GM18858 (cell line): ENCODE results near the gene CUX1.
A peak's percentile ranks its signal among the peaks of the same experiment; 100 is the strongest.
"Not testable (repeated sequence)": the region's sequence is repeated elsewhere in the genome, so short reads cannot be mapped to it uniquely, and the experiment has no call there.

Experiments
- ATAC-seq: cut with Tn5 transposase; IDR thresholded peaks from one replicate; pipeline ENCODE4 v1.9.1; 2021; ENCODE audit not compliant: unreplicated experiment

CUX1 gene

DNA sequence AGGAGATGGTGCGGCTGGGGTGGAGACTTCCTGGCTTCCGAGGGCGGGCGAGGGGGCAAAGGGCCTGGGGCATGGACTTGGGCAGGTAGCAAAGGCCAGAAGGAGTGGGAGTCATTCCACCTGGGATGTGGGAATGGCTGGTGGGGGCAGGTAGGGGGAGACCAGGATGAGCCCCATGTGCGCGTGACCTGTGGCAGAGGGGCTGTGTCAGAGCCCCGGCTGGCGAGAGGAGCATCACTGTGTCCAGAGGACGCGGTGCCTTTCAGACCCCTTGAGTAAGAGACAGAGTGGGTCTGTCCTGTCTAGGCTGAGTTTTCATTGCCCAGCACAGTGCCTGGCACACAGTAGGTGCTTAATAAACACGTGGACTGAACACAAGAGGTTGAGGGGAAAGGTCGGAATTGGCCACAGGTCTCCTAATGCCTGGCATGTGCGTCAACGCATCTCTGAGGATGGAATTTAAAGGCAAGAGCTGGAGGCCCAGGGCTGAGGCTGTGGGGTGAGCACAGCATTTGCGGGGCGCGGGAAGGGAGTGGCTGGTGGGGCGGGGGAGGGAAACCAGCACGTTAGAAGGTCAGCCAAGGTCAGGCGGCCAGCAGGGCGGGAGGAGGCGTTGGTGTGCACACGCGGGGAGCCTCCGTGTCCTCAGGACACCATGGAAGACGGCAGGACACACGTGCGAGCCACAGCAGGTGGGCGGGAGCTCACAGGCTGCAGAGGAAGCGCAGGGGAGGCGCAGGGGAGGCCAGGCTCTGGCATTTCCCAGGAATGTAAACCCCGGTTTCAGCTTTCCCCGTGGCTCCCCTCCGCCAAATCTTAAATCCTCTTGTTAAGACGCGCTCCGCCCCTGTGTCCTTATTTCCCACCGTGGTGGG, 51.8 kb downstream of the CUX1 start:
- no peak for ATAC-seq

DNA sequence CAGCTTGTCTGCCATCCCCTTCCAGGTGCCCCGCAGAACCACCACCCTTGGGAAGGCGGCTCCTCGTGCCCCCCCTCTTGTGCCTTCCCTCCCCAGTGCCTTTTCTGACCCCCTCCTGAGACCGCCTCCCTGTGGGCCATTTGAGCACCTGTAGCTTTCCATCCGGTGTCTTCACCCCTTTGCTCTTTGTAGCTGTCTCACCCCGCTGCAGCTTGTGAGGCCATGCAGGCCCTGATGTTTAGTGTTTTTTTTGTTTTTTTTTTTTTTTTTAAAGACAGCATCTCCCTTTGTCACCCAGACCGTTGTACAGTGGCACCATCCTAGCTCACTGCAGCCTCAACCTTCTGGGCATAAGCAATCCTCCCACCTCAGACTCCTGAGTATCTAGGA, 52.5 kb downstream of the CUX1 start:
- no peak for ATAC-seq

DNA sequence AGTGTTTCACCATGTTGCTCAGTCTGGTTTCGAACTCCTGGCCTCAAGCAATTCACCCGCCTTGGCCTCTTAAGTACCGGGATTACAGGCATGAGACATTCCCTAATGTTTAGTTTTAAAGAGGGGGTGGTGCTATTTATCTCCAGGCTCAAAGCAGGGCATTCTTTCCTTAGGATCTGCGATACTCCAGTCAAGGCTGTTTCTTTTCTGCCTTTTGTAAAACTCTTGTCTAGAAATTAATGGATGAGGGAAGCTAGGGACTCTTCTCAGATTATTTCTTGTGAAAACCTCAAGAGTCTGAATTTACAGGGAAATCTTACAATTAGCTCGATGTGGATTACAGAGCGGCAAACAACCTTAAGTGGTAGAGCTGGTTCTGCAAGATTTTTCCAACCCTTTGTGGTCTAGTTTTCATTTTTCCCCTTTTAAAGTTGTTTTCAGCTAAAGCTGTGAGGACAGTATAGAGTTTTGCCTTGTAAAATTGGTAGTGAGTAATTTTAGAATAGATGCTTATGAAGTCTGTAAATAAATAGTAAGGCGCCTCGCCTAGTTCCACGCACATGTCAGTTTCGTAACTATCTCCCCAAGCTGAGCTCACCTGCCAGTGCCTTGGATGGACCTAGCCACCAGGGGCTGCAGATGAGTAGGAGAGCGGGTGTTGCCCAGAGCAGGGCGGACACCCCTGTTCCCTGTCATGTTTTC, 53.1 kb downstream of the CUX1 start:
- no peak for ATAC-seq

DNA sequence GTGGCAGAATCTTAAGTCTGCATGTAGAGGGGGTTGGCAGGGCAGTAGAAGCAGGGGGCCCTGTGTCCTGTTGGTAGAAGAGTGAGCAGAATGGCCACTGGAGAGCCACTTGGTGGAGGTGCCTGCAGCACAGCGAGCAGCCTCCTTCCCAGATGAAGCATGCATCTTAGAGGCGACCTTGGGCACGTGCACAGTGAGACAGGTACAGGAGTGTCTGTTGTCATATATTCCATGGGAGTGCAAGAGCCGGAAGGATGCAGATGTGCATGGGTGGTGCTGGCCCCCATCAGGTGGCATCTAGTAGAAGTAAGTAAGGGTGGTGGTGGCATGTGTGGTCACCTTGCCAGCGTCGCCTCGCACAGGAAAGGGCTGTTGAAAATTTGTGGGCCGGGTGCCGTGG, 53.9 kb downstream of the CUX1 start:
- ATAC-seq: no peak

DNA sequence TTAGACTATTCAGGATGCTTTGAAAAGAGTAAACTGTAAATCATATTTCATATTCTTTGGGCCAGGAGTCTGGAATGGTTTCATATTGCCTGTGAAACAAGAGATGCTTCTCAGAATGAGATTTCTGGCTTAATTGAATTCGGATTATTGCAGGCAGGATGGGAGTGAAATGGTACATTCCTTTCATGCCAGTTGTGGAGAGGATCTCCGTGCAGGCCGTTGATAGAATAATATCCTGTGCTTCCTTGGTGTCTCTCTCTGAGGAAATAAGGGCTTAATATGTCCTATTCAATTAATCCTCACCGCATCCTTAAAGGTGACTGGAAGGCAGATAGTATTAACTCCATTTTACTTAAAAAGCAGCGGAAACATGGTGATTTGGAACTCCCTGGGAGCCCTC, 56.6 kb downstream of the CUX1 start:
- ATAC-seq: no peak

DNA sequence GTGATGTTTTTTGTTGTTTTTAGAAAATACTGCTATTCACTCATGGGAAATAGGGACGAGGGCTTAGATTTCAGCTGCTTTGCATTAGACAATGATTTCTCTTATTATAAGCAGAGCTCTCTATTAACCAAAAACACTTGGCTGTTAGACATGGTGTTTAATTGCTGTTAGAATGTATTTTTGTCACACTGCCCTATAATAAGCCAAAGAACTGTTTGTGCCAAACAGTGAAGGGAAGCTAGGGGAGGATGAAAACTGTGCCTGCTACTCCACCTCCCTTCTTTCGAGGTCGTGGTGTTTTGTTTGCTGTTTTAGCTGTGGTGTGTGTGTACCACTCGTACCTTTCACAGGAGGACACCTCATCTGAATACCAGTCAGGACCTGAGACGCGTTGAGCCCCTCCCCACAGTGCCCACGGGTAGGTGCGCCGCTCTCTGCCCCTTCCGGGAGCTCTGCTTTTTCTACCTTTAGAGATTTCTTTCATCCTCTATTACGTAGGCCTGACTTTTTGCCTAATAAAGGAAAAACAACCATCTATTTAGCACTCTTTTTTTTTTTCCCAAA, 57.9 kb downstream of the CUX1 start:
- ATAC-seq: no peak

DNA sequence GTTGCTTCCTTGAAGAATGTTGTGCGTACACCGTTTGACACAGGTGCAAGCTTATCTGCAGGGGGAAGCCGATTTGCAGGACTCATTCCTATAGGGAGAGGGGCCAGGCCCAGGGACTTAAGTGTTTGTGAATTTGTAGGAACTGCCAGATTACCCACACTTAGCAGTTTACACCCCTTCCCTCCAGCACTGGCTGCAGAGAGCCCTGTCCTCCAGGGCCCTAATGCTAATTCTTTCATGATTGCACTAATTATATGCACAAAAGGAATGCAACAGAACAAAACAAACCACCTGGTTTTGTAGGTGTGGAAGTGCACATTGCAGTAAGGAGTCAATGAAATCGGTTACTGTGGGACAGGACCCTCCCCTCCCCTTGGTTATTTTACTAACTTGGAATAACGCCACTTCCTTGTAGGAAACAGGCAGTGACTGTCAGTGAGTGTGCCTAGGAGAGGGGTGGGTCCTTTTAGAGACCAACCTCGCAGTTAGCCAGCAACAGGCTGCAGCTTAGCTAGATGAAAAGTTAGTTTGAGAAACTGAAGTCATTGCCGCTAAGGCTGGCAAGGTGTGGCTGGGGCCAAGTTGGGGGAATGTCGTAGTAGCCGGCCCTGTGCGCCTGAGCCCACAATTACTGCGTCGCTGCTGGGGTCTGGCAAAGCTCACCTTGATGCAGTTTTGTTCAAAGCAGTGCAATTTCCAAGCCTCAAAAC, 60.6 kb downstream of the CUX1 start:
- no peak for ATAC-seq

DNA sequence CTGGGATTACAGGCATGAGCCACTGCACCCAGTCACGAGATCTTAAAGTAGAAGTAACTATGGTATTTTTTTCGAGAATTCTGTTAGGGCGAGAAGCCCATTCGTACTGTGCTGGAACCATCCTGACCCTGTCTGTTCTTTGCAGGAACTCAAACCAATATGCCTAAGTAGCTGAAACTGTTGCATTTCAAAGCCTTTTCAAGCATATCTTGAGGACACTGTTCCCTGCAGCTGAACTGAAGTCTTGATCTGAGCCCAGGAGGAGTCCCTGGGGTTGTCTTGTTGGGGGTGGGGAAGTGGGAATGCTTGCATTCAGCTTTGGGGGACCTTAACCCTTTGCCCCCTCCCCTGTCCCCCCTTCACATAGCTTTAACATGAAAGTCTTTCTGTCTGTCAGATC, 61.5 kb downstream of the CUX1 start:
- no peak for ATAC-seq

DNA sequence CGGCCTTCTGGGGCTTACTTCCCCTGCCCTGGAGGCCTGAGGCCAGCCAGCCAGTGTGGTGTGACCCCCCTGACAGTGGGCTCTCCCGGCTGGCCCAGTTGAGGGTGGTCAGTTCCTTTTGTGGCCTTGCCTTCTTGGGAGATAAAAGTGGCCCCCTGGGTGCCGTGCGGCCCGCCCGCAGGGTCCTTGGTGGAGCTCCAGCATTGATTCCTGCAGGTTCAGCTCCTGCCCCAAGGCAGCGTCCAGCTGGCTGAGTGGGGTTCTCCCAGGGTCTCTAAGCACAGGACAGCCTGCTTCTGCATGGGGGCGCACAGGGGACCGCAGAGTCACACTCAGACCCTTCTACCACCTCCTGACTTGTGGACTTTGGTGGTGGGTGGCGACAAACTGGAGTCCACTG, 62.1 kb downstream of the CUX1 start:
- ATAC-seq: no peak

DNA sequence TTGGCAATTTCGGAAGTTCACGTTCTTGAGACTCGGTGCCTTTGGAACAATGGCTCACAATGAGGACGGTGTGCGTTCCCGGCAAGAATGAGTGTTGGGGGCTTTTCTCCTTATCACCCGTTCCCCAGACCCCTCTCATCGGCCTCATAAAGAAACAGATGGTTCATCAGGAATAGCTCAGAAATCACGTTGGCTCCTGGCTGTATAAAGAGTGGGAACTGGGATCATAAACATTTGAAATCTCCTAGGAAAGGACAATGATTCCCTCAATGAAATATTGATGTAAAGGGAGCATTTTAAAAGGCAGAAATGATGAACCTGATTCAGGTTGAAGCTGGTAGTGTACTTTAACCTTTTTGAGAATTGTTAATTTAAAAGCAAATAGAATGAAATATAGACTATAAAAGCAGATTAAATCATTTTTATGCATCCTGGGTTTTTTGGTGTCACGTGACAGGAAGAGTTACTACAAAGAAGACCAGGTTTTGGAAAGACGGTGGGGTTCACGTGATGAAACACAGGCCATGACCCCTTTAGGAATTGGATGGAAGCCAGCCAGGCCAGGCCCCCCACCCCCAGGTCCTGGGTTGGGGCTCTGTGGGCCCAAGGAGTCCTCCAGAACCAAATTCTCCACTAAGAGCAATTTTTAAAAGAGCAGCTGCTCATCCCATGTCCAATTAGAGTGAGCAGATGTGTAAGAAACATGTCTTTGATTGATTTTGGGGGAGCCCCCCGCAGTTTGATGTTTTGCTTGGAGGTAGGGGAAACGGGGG, 63.0 kb downstream of the CUX1 start:
- ATAC-seq: no peak

DNA sequence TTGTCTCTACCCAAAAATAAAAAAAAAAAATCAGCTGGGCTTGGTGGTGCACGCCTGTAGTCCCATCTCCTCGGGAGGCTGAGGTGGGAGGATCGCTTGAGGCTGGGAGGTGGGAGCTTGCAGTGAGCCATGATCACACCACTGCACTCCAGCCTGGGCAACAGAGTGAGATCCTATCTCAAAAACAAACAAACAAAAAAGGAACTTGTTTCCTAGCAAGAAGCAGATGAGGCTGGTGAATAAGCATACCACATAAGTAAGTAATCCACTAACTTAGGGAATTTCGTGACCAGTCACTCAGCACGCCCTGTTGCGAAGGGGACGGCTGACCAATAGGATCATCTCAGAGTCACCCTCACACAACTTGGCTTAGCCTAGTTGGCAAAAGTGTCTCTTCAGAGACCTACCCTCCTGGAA, 64.6 kb downstream of the CUX1 start:
- ATAC-seq: no peak

DNA sequence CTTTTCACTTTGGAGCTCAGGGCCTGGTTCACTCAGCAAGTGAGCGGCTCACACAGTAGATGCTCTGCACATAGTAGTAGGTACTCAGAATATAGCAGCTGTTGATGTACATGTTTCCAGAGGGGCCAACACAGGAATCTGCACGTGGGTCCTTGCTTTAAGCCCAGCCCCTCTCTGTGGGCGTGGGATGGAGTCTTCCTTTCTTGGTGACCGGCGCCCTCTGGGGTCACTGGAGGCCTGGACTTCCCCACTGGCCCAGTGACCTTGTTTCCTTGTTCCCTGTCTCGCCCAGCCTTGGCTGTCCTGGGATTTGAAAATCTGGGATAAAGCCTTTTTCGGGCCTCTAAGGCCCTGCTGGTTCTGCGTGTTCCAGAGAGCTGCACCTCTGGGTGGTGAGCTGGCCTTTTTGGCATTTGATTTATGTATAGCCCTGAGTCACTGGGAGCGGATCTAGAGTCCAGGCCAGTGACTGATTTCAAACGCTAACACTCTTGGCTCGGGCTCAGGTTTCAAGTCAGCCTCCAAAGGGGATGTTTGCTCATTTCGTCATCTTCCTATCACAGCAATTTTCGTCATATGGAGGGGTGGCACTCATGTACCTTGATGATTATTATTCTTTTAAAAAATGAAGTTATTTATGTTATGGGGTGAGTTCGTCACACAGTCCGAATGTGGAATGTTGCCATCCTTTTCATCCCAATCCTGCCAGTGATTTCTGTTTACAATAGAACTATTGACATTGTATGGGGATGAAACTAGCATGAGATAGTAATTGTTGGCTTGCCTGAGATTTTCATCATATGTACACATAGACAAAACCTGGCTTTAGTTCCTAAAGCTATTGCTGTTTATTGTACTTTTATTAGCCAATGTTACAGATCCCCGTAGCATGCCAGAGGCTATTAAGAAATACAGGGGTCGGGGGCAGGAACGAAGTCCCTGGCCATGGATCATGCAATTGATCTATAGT, 65.5 kb downstream of the CUX1 start:
- ATAC-seq: no peak

DNA sequence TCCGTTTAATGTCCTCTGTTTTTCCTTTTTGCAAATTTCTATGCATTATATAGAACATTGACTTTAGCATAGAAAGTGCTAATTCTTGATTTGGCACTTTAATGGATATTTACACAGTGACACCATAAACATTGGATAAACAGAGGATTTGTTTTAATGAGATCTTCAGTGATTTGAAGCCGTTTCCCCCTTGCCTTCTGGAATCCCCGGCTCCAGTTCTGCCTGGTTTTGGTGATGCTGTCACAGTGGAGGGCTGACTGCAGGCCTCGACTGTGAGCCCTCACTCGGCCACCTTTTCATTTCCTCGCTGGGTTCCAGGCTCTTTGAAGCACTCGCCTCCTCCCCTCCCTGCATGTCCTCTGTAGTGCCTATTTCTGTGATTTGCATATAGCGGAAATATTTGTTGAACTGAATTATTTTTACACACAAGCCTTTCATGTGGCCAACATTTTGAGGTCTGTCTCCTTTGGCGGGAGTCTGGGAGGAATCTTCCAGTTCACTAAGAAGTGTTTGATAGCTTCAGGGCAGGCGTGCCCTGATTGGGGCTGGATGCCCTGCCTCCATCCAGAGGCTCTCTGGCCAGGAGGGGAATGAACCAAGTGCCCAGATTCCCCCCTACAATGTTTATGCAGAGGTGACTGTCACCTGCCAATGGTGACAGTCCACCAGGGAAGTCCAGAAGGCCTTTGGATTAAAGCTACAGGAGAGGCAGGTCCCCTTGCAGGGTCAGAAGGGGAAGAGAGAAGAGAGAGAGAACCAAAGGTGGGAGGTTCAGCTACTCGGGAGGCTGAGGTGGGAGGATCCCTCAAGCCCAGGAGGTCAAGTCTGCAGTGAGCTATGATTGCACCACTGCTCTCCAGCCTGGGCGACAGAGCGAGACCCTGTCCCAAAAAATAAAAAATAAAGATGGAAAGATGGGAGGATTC, 67.5 kb downstream of the CUX1 start:
- peak; percentile 50 for ATAC-seq

DNA sequence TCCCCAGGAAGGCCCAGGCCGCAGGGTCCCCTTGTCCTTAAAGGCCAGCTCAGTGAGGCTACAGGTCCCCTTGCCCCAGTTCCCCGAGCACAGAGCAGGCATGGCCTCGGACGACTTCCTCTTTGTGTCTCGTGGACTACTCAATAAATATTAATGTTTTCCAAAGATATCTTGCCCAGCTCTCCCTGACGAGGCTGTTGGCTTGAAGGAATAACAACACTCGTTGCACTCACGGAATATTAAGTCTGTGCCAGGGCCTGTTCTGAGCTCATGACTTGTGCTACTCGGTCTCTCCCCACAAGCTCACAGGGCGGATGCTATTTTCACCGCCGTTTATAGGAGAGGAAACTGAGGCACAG, 68.2 kb downstream of the CUX1 start:
- no peak for ATAC-seq

DNA sequence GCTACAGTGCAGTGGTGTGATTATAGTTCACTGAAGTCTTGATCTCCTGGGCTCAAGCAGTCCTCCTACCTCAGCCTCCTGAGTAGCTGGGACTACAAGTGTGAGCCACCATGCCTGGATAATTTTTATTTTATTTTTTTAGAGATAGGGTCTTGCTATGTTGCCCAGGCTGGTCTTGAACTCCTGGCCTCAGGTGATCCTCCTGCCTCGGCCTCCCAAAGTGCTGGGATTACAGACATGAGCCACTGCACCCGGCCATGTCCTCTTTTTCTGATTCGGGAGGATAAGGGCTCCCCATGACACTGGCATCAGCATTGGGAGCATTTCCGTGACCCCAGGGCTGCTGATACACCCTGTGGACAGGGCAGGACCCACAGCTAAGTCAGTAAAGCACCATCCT, 69.9 kb downstream of the CUX1 start:
- ATAC-seq: not testable (repeated sequence)

DNA sequence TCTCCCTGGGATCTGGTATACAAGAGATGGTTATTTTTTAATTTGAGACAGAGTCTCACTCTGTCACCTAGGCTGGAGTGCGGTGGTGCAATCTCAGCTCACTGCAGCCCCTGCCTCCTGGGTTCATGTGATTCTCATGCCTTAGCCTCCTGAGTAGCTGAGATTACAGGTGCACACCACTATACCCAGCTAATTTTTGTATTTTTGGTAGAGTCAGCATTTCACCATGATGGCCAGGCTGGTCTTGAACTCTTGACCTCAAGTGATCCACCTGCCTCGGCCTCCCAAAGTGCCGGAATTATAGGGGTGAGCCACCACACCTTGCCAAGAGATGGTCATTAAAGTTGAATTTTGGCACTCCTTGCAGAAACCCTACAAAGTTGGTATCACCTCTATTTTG, 71.1 kb downstream of the CUX1 start:
- ATAC-seq: not testable (repeated sequence)

DNA sequence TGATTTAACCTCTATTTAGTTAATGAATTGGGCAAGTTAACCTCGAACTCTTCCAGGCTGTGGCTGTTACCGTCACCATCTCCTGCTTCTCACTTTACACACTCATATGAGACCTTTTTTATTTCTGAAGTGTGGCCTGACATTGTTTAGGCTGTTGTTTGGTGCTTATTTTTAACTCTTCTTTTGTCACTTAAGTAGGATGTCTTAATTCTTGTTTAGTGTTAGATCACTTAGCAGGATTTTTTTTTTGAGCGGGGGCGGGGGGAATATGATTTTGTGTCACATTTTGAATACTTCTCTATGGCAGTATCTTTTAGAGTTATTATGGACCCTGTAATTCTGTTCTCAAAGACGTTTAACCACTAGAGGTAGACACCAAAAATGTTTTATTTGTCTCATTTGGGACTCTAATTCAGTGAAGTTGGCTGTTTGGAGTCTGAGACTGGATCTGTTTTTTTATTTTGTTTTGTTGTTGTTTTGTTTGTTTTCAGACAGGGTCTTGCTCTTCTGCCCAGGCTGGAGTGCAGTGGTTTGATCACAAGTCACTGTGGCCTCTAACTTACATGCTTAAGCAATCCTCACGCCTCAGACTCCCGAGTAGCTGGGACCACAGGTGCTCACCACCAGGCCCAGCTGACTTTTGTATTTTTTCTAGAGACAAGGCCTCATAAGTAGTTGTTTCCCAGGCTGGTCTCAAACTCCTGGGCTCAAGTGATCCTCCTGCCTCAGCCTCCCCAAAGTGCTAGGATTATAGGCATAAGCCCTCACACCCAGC, 73.5 kb downstream of the CUX1 start:
- no peak for ATAC-seq
